GM23338 (cell line): ENCODE results near the gene EHD2.

ENCODE experiments used
- CREB1 ChIP-seq: fragments of 250-450 bp; sonication (Bioruptor Pico); IDR thresholded peaks from 2 replicates; pipeline ENCODE4 v1.5.0; 2020; ENCODE audit warnings: low read depth, mild to moderate bottlenecking, moderate library complexity
- EZH2 ChIP-seq: fragments of 200-600 bp; sonication (generic); IDR thresholded peaks from one replicate; pipeline ENCODE4 v1.8.0; 2017; ENCODE audit warnings: antibody characterized with exemption, mild to moderate bottlenecking, low read depth; ENCODE audit not compliant: unreplicated experiment
- EZH2phosphoT487 ChIP-seq: fragments of 200-600 bp; sonication (generic); IDR thresholded peaks from one replicate; pipeline ENCODE4 v1.8.1; 2018; ENCODE audit warnings: antibody characterized with exemption; ENCODE audit not compliant: unreplicated experiment
- JUNB ChIP-seq: IDR thresholded peaks from one replicate; pipeline ENCODE4 v1.6.1; 2016; ENCODE audit warnings: antibody characterized with exemption; ENCODE audit not compliant: unreplicated experiment
- POLR2AphosphoS5 ChIP-seq: IDR thresholded peaks from 2 replicates; pipeline ENCODE4 v1.6.1; 2016; ENCODE audit warnings: antibody characterized with exemption, low read depth
- REST ChIP-seq: IDR thresholded peaks from one replicate; pipeline ENCODE4 v1.6.1; 2018; ENCODE audit warnings: antibody characterized with exemption; ENCODE audit not compliant: unreplicated experiment
- STAT1 ChIP-seq: IDR thresholded peaks from one replicate; pipeline ENCODE4 v1.6.1; 2016; ENCODE audit warnings: antibody characterized with exemption; ENCODE audit not compliant: unreplicated experiment
- TF ChIP-seq, protein P1 (sequence below), 2 experiments: fragments of 200-600 bp in 1 of 2; sonication (generic) in 1 of 2; conservative IDR thresholded peaks; 2 replicates each; pipeline versions ENCODE4 v1.5.1 to v1.6.1; 2016 to 2017; ENCODE audit warnings: antibody characterized with exemption in 2 of 2, low read depth in 2 of 2, mild to moderate bottlenecking in 2 of 2, moderate library complexity in 1 of 2

GRCh38 chr19:47776568-47776967 lies 63.3 kb downstream of the EHD2 start:
- TF ChIP-seq, protein P1, sequence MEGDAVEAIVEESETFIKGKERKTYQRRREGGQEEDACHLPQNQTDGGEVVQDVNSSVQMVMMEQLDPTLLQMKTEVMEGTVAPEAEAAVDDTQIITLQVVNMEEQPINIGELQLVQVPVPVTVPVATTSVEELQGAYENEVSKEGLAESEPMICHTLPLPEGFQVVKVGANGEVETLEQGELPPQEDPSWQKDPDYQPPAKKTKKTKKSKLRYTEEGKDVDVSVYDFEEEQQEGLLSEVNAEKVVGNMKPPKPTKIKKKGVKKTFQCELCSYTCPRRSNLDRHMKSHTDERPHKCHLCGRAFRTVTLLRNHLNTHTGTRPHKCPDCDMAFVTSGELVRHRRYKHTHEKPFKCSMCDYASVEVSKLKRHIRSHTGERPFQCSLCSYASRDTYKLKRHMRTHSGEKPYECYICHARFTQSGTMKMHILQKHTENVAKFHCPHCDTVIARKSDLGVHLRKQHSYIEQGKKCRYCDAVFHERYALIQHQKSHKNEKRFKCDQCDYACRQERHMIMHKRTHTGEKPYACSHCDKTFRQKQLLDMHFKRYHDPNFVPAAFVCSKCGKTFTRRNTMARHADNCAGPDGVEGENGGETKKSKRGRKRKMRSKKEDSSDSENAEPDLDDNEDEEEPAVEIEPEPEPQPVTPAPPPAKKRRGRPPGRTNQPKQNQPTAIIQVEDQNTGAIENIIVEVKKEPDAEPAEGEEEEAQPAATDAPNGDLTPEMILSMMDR (conservative IDR thresholded peaks at IDR 0.05; ENCODE audit: low read depth in 2 of 2): no peak
- TF ChIP-seq CREB1 (CRISPR knock-in tag) (no peak), EZH2 (no peak), POLR2AphosphoS5 (no peak), JUNB (no peak), REST (no peak), STAT1 (no peak), EZH2phosphoT487 (no peak)
